COLO829 (cell line): Measurements from ENCODE around the gene JAKMIP1.
"Not testable (repeated sequence)": the region's sequence is repeated elsewhere in the genome, so short reads cannot be mapped to it uniquely, and the experiment has no call there.

Experiments
- DNase-seq: peaks from one replicate; pipeline ENCODE4 v3.0.0; 2012; ENCODE audit warnings: low spot score

Gene JAKMIP1

DNA sequence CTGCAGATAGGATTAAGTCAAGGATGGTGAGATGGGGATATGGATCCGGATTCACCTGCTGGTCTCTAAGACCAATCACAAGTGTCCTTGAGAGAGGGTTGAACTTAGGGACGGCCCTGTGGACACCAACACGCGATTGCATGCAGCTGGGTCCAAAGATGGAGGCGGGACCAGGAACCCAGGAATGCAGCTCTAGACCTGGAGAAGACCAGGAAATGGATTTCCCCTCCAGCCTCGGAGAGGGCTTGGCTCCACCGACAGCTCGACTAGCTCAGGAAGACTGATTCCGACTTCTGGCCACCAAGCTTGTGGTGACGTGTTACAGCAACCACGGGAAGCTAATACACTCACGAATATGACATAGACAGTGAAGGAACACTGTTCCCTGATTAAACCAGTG is 186.8 kb downstream of the JAKMIP1 start:
- no peak for DNase-seq

DNA sequence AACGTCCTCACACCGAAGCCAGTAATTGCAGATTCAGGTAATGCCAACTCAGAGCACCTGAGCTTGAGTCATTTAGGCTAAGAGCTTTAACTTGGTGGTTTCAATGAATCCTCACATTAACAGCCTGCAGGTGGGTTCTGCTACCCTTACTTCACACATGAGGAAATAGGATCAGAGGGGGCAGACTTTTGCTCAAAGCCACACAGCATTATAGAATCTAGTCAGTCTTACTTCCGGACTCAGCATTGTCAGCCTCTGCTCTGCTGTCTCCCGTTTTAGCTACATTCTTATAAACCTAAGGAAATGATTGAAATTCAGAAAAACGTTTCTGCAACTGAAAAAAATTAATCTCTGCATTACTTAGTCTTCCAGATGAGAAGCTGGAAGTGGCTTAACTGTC is 188.1 kb downstream of the JAKMIP1 start:
- DNase-seq = no peak

DNA sequence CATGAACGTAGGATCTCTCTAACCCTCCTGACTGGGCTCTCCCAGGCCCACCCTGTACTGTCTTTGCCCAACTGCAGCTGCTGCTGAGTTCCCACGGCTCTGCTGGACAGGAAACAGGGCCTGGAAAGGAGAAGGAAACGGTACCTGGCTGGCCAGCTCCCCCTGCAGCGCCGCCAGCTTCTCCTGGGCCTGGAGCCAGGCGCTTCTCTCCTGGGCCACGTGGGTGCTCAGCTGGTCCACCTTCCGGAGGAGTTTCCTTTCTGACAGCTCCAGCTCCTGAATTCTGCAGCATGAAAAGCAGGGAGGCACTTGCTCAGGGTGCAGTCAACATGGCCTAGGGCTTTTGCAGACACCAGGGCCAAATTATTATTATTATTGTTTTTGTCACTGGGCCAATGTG is 188.7 kb downstream of the JAKMIP1 start:
- no peak for DNase-seq

DNA sequence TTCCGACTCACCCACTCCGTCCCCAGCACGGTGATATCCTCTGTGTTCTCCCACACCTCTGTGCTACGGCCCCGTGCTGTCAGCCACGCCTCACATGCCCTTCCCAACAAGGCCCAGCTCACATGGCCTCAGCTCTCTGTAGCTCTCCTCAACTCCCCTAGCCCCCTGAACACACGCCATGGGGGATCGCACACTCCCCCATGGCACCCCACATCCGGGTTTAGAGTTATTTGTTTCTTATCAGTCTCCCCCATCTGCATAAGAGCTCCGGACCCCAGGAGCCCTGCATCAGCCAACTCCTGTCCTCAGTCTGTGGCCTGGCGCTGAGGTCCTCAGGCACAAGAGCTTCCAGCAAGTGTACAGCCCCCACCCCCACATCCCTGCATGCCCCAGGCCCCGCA is 189.1 kb downstream of the JAKMIP1 start:
- DNase-seq = no peak

DNA sequence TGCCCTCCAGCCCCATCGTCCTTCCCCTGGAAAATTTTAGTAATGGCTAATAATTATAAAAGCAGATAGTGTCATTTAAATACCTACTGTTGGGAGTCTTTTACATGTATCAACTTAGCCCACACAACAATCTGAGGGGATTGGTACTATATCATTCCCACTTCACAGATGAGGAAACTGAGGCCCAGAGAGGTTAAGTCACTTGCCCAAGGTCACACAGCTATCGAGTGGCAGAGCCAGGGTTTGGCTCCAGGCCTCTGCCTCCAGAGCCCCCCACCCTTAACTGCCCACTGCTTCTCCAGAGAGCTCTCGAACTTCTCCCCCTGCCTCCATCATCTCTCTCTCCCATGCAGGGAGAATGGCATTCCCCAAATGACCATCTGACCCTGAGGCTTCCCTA is 189.6 kb downstream of the JAKMIP1 start:
- no peak for DNase-seq

DNA sequence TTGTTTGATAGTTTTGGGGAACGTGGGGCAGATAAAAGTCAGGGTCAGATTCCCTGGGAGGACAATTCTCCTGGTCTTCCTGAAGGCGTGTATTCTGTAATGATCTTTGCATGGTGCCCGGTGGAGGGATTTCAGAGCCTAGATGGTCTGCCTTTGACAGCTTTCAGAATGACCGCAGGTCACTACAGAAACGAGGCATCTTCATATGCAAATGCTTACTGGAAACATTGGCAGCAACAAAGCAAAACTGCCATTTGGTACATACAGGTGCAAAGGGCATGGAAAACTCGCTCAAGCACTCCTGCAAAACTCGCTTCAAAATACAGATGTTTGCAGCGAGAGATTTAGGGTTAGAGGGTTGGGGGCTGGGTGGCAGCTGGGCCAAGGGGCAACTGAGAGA is 190.9 kb downstream of the JAKMIP1 start:
- no peak for DNase-seq

DNA sequence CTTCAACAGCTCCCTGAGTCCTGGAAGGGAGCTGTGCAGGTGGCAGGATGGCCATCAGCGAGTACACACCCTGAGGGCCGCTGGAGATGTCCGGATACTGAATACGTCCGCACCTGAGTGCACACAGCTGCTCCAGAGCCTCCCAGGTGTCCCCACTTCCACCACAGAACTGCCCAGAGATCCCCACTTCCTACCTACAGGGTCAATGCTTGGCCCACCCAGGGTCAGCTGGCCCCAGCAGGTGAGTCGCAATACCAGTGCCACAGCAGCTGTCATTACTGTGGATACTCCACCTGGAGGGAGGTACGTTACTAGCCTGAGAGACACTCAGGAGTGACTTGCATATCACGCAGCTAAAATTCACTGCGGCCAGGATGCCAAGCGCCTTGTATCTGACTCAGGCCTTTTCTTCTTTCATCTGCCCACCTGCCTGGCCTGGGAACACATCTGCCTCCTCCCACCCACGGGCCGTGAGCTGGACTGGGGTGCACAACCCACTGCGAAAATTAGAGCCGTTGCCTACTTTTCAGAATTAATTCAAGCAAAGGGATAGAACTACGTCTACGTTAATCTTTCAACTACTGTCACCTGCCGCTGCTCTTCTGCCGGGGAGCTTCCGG is 191.5 kb downstream of the JAKMIP1 start:
- DNase-seq = no peak

DNA sequence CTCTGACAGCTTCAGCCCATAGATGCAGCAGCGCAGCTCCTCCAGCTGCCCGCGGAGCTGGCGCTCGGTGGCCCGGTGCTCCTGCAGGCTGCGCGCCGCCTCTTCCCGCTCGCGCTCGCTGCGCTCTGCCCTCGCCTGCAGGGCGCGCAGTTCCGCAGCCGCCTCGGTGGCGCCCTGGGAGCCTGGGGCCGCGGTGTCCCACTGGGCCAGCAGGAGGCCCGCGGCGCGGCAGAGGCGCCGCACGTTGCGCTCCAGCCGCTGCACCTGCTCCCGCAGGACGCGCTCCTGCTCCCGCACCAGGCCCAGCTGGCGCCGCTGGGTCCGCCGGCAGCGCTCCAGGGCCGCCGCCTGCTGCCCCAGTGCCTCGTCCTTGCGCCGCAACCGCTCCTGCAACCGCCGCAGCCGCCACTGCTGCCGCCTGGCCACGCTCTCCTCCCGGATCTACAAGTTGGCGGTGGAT is 192.2 kb downstream of the JAKMIP1 start:
- DNase-seq = no peak

DNA sequence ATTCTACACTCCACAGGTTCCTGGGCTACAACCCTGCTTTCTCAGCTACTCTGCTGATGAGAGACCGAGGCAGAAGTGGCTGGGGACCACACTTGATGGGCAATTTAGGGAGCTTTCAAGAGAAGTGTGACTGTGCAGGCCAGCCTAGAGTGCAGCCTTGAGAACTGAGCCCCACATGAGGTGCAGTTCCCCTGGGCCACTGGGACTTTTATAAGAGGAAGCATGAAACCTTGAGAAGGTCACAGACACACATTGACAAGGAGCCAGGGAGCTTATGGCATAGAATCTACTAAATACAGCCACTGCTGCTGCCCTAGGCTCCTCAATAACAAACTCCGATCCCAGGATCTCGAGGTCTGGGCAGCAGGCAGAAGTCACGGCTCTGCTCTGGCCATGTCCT is 195.2 kb downstream of the JAKMIP1 start:
- no peak for DNase-seq

DNA sequence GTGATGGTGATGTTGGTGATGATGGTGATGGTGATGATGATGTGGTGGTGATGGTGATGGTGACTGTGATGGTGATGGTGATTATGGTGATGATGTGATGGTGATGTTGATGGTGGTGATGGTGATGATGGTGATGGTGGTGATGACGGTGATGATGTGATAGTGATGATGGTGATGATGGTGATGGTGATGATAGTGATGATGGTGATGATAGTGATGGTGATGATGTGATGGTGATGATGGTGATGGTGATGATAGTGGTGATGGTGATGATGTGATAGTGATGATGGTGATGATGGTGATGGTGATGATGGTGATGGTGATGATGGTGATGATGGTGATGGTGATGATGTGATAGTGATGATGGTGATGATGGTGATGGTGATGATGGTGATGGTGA is 196.9 kb downstream of the JAKMIP1 start:
- not testable (repeated sequence) for DNase-seq

DNA sequence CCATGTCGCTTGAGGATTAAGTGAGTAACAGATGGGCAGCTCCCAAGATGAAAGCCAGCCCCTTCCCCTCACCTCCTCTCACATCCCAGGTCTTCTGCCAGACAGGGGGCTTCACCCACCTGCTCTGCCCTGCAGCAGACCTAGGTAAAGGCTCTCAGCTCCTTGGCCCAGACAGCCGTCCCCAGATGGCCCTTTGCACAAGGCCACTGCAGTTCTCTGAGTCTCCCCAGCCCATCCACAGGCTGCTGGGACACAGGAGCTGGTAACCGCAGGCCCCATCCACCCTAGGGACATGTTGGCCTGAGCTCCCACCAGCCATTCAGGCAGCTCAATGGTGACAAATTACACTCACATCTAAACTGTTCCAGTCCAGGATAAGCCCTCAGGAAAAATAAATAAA is 197.4 kb downstream of the JAKMIP1 start:
- no peak for DNase-seq

DNA sequence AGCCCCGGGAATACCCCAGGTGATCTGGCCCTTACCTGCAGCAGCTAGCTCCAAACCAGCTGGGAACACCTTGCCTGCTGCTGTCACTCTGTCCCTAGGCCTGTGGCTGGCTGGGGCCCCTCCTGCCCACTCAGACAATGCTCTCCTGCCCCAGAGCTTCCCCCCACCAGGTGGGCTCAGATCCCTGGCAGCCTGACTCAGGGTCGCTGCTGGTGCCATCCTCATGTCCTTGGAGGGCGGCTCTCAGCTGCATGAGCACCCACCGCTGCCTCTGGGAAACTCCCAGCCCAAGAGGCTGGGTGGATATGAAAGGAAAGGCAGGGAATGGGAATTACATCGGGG is 197.9 kb downstream of the JAKMIP1 start:
- DNase-seq = no peak

DNA sequence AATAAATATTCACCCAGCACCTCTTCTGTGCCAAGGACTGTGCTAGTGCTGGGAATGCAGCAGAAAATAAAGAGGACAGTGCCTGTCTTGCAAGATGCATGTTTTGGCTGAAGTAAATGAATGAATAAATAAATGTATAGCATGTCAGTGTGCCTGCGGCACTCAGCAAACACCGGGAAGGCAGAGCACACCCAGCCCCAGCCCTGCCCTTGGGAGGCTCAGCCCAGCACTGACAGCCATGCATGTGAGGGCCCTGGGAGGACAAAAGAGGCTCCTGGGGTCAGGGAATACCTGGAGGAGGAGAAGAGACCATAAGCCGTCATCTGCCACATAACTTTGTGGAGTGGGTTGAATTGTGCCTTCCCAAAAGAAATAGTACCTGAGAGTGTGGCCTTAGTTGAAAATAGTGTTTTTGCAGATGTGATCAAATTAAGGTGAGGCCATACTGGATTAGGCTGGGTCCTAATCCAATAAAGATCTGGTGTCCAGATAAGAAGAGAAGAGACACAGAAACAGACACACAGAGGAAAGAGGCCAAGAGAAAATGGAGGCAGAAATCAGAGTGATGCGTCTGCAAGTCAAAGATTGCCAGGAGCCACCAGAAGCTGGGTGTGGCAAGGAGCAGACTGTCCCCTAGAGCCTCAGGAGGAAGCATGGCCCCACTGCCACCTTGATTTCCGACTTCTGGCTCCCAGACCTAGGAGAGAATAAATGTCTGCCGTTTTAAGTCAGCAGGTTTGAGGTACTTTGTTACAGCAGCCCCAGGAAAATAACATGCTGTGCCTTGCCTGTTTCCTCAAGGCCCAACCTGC is 198.5 kb downstream of the JAKMIP1 start:
- no peak for DNase-seq

DNA sequence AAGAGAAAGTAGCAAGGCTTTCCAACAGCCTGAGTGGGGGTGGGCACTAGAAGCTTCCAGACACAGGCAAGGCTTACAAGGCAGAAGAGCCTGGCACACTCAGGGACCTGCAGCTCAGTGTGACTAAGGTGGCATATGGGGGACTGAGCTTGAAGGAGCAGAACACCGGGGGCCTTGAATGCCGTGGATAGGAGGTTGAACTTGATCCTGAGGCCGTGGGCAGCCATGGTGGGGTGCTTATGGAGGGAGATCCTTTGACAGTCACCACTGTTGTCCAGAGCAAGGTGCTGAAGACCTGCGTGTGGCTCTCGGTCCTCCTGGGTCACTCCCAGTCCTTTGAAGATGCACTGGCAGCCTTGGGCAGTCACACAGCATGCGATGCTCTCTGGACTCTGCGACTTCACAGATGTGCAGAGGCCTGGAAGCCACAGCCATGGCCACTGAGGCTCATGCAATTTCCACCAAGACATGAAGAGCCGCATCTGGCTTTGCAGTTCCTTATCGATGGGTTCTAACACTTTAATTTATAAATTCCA is 200.5 kb downstream of the JAKMIP1 start:
- DNase-seq = no peak

DNA sequence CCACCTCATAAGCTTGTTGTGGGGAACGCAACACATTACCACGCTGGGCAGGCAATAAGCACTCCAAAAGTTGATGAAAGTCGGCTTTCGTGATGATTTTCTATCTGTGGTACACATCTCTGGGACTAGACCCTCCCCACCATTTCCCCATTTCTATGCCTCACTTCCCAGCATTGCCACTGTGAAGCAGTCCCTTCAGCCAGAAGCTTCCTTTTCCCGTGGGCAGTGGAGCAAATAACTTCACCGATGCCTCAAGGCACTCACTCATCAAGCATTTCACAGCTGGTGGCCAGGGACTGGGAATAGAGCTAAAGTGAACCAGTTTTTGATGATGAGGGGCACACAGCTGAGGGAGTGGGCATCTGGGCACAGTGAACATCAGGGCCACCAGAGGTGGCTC is 201.0 kb downstream of the JAKMIP1 start:
- DNase-seq = no peak

DNA sequence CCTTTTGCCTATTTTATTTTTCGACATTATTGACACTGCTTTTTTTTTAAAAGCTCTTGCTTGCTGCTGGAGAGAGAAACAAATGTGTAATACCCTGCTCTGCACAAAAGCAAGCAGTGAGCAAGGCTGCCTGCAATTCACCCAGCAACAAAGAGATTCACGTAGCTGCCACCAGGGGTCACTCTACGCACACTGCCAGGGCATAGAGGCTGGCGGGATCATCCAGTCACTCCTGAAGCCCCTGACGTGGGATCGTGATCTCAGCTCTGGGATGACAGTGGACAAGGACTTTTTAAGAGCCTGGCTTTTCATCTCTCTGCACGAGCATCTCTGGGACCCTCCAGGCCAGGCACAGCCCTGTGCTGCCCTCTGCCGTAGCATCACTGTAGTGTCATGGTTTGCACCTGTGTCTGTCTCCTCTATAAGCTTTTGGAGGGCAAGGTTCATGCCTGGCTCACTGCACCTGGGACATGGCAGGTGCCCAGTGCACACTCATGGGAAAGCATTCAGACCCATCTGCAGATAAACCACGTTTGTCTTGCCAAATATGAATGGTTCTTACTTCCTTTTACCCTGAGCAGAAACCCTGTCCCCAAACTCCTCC is 201.9 kb downstream of the JAKMIP1 start:
- DNase-seq = peak; percentile 45

DNA sequence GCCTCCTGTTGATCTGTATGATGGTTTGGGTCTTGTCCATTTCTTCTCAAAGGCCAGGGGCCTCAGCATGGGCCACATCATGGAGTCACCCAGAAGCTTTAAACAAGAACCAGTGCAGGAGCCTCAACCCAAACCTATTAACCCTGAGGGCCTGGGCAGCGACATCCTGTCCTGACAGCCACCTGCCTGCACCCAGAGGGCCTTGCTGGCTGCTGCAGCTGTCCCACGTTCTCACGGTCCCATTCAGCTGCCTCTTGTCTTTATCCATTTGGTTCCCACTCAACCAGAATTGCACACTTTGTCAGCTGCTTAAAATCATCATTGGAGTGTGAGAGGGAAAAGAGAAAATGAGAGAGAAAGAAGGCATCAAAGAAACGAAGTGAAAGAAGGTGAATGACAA is 203.7 kb downstream of the JAKMIP1 start:
- DNase-seq = no peak

DNA sequence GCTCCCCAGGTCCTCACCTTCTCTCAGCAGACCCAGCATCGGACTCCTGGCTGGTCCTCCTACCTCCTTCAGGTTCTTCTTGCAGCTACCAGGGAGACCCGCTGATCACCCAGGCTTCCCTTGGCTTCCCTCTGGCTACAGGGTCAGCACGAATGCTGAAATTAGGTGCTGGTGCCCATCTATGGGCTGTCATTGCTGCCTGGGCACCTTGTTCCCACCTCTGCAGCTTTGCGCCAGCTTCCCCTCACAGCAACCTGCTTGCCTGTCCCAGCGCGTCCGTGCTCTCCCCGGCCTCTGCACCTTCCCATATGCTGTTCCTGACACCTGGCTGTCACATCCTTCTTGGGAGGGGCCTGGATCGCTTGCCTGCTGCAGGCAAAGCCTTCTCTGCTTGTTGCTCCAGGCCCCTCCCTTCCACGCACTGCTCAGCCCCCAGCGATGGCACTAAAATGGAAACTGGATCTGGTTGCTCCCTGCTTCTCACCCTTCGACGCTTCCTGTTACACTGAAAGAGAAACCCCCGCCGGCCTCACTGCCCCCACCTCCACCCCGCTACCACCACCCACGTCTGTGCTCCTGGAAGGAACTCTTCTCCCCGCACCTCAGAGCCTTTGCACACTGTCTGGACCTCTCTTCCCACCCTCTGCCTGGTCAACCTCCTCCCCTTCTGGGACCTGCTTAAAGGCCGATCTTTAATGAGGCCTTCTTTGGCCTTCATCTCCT is 204.3 kb downstream of the JAKMIP1 start:
- no peak for DNase-seq

DNA sequence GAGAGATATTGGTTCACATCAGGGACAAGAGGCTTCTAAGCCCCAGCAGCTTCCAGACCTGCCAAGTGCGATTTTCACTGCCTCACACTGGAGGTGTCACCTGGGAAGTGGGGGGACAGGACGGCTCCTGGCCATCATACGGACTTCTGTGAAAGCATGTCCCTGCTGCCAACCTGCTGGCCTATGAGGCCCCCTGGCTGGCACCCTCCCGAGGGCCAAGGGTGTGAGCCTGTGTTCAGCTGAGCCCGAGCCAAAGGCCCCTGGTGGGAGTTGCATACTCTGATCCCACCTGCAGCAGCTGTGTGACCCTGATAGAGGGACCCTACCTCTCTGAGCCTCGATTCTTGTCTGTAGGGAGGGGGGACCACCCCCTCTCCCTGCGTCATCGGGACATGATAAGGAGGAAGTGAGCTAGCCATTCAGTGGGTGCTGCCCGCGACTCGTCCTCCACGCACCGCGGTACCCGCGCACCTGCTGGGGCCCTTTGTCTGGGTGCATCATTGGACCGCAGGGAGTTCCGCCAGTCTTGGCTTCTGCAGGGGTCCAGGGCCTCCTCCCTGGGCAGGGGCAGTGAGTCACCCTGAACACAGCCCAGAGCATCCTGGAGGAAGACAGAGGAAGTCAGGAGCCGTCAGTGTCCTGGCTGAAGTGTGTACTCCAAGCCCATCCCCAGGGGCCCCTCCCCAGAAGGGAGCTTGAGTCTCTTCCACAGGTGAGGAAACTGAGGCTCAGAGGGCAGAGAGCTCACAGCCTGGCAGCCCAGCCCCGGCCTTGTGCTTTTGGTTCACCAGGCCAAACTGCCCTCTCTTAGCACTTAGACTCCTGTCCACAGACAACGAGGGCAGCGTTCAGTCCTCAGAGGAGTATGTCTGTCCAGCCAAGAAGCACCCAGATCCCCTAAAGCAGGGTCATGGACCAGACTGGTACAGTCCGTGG is 206.2 kb downstream of the JAKMIP1 start:
- DNase-seq = no peak

DNA sequence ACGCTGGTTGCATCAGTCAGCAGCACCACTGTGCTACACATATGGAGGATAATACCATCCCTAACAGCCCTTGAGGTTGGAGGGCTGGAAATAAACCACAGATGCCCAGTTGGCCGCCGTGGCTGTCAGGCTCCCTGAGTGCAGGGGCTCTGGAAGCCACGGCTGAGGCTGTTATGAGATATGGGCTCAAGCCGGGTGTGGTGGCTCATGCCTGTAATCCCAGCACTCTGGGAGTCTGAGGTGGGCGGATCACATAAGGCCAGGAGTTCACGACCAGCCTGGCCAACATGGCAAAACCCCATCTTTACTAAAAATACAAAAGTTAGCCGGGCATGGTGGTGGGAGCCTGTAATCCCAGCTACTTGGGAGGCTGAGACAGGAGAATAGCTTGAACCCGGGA is 207.0 kb downstream of the JAKMIP1 start:
- DNase-seq = not testable (repeated sequence)

DNA sequence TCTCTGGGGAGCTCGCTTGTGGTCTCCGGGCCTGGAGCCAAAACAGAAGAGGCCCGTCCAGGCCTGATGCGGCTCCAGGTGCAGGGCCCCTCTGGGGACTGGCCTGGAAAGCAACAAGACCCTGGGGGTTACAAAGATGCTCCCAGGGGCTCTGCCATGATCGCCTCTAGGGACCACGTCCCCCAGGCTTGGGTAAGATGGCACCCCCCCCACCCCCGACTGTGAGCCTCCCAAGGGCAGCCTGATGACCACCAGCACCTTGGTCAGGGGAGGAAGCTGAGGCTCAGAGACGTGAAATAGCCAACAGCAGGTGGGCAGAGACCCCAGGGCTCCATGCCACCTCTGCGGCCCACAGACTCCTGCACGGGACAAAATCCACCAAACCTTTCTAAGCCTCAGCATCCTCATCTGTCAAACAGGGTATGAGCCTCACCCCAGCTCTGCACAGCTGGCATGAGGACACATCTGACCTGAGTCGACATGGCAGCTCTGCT is 207.5 kb downstream of the JAKMIP1 start:
- DNase-seq = no peak
